ENCODE data around the gene BRSK2.

DNA sequence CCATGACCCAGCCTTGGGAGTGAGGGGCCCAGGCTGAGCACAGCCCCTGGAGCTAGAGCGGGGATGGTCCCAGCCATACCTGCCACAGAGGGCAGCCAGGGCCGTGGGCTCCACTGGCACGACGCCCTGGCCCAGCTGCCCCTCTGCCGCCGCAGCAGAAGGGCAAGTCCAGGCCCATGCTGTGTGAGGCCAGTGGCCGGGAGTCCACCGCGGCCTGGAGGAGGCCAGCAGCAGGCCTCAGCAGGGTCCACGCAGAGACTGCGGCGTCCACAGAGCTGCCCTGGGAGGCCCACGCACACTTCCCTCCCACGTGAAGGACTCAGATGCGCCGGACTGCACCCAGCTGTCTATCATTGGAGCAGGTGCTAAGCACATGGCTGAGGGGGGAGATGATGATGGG is 73.3 kb downstream of the BRSK2 start:
- TF ChIP-seq, protein P1, sequence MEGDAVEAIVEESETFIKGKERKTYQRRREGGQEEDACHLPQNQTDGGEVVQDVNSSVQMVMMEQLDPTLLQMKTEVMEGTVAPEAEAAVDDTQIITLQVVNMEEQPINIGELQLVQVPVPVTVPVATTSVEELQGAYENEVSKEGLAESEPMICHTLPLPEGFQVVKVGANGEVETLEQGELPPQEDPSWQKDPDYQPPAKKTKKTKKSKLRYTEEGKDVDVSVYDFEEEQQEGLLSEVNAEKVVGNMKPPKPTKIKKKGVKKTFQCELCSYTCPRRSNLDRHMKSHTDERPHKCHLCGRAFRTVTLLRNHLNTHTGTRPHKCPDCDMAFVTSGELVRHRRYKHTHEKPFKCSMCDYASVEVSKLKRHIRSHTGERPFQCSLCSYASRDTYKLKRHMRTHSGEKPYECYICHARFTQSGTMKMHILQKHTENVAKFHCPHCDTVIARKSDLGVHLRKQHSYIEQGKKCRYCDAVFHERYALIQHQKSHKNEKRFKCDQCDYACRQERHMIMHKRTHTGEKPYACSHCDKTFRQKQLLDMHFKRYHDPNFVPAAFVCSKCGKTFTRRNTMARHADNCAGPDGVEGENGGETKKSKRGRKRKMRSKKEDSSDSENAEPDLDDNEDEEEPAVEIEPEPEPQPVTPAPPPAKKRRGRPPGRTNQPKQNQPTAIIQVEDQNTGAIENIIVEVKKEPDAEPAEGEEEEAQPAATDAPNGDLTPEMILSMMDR (IDR thresholded peaks at IDR 0.05): no peak
- TF ChIP-seq POLR2A (IDR thresholded peaks at IDR 0.05): no peak
